GM21786 (cell line): ENCODE data around the gene CACNA1D.
A peak's percentile ranks its signal among the peaks of the same experiment; 100 is the strongest.

Experiments used
- ATAC-seq: cut with Tn5 transposase; IDR thresholded peaks from one replicate; pipeline ENCODE4 v1.9.1; 2021; ENCODE audit not compliant: unreplicated experiment

The CACNA1D gene

DNA sequence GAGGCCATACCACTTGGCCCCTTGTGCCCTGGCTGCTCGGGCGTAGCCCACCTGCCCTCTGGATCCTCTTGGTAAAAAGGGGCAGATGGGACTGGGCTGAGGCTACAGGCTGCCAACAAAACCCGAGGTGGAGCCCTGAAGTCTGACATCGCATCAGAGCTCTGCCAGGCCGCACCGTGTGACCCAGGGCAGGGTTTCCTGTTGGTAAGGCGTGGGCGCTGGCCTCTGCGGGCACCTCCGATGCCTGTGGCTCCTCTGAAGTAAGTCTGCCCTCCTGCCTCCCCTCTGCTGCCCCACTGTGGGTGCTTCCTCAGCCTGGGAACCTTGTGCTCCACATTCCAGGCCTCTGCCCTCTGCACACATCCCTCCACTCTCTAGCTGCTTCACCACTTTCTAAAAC, 342.9 kb downstream of the CACNA1D start:
- no peak for ATAC-seq

DNA sequence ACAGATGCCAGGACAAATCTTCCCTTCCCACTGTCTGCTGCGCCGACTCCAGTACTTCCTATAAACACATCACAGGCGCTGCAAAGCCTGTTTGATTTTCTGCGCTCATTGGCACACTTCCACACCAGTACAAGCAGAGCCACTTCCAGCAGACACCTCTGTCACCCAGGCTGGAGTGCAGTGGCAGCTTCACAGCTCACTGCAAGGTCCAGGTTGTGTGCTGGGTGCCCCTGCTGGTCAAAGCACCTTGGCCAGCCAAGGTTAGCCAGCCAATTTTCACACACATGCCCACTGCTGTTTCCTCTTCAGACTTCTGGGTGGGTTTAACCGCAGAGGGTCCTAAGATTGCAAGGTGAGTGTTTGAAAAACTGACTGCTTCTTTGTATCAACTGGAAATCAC, 346.9 kb downstream of the CACNA1D start:
- ATAC-seq, result no peak

GRCh38 chr3:53842436-53843194, 348.2 kb downstream of the CACNA1D start:
- no peak for ATAC-seq

GRCh38 chr3:53843195-53844177, 349.1 kb downstream of the CACNA1D start:
- peak; percentile 59 for ATAC-seq

DNA sequence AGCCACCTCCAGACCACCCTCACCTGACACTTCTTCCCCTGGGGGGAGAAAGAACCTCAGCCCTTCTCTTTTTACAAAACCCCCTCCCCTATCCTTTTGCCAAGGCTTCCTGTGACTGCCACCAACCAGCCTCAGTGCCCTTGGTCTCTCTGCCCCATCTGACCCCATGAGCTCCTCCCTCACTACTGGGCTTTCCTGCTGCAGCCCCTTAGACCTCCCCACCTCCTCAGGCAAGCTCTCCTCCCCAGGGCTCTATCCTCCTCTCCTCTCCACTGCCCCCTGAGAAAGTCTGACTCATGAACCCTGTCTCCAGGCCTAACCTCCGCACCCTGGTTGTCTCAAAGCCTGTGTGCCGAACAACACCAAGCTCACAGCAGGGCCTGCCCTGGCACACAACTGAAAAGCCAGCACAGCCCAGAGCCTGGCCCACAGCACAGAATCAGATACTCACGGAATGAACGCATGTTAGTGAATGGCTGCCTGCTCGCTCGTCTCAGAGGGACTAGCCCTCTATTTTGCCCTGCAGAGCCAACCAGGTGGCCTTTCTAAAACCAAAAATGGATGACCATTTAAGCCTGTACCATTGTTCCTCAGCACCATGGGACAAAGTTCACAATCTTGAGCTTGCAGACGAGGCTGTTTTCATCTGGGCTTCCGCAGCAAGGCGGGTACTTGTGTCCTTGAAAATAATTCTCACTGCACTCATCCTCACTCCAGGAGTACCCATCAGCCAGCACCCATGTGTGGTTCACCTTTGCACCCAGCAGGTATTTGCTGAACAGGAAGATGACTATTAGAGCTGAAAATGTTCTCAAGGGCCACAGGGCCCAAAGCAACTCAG, 350.1 kb downstream of the CACNA1D start:
- peak; percentile 3 for ATAC-seq

- ATAC-seq, result no peak
These were observed 350.9 kb downstream of the CACNA1D start for GRCh38 chr3:53845103-53845880.

DNA sequence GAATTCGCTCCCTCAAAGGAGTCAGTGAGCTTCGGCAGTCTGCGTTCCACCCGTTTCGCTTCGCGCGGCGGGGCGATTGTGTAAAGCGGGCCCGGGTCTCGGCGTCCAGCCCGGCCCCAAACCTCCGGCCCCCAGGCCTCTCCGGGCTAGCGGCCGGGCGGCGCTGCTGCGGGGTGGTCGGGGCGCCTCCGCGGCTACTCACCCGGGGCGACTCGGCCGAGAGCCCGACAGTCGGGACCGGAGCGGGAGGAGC, 351.4 kb downstream of the CACNA1D start:
- ATAC-seq, result no peak

GRCh38 chr3:53846134-53846850, 351.9 kb downstream of the CACNA1D start, which contains the start of the genes CHDH and IL17RB:
Gene CHDH, minus strand, starts transcription at chr3:53846419. Its CDS starts 22,411 bp downstream, at chr3:53824008.
Gene IL17RB, plus strand, starts transcription at chr3:53846568. Its CDS starts 21 bp downstream, at chr3:53846589.
- ATAC-seq, result peak; percentile 25

DNA sequence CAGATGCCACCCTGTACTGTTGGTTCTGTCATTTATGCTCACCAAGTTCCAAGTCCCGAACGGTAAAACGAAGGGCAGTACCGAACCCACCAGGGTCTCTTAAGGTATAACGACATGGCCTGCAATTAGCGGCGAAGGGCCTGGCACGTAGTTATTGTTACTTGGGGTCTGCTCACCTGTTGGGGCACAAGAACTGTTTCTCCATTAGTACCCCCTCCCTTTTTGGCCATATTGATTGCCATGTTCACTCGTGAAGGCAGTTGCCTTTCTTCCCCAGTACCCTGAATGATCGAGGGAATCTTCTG, 352.4 kb downstream of the CACNA1D start:
- no peak for ATAC-seq

DNA sequence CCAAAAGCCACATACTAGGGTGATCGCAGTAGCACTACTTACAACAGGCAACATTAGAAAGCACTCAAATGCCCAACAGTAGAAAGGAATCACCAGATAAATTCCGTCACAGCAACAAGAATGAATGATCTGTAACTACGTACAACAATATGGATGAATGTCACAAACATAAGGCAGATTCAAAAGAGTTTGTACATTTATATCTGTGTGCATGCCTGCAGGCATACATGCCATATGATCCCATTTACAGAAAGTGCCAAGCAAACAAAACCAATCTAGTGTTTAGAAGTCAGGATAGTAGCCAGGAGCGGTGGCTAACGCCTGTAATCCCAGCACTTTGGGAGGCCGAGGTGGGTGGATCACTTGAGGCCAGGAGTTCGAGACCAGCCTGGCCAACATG, 355.5 kb downstream of the CACNA1D start:
- ATAC-seq, result no peak

DNA sequence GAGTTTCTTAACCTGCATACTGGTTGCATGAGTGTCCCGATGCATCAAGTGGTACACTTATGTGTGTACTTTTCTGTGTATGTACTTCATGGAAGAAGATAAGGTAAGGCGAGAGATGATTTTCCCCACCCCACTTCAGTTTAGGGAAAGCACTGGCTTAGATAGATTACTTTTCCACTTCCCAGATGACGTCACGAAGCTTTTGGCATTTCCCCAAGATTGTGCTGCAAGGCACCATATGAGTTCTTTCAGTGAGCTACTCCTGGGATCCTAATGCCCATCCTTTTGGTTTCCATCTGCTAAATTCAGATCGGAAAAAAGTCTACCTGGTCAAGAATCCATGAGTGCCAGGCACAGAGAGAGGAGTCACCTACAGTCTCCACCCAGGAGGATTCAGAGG, 356.5 kb downstream of the CACNA1D start:
- no peak for ATAC-seq

GRCh38 chr3:53856964-53857363, 362.6 kb downstream of the CACNA1D start:
- ATAC-seq, result peak; percentile 51

GRCh38 chr3:53858096-53858741, 363.8 kb downstream of the CACNA1D start:
- no peak for ATAC-seq

GRCh38 chr3:53859178-53859577, 364.8 kb downstream of the CACNA1D start:
- no peak for ATAC-seq

GRCh38 chr3:53860196-53860595, 365.8 kb downstream of the CACNA1D start:
- no peak for ATAC-seq

- ATAC-seq, result no peak
These were observed 367.8 kb downstream of the CACNA1D start for GRCh38 chr3:53862241-53862640.

GRCh38 chr3:53863145-53863544, 368.7 kb downstream of the CACNA1D start:
- no peak for ATAC-seq
